CD14-positive monocyte (primary cell): ENCODE measurements around the gene POLR3E. TPM values are rescaled to one million over a fixed set of nuclear protein-coding genes. Genes with fewer than 3 reads are reported as not detected.
"Not testable (repeated sequence)": the region's sequence is repeated elsewhere in the genome, so short reads cannot be mapped to it uniquely, and the experiment has no call there.

Experiments used
- DNase-seq, 3 donors: peaks; one replicate each; pipeline ENCODE4 v3.0.0-alpha.2; 2011 to 2022
- H2AFZ ChIP-seq: 2 replicates; pipeline ENCODE4 v1.6.0; 2012; ENCODE audit warnings: mild to moderate bottlenecking, low read depth, low read length, inconsistent platforms; ENCODE audit not compliant: insufficient read depth, poor library complexity, severe bottlenecking
- H3K27ac ChIP-seq, 2 donors: 1 replicate in 1 of 2; 2 replicates in 1 of 2; pipeline ENCODE4 v1.5.1; 2012 to 2013; ENCODE audit warnings: low read length in 2 of 2, control low read depth in 1 of 2, inconsistent platforms in 1 of 2, low read depth in 1 of 2, mild to moderate bottlenecking in 1 of 2
- H3K27me3 ChIP-seq, 2 donors: one replicate each; pipeline versions ENCODE4 v1.6.0 to v1.6.1; 2011 to 2013; ENCODE audit warnings: low read length in 2 of 2; ENCODE audit not compliant: control insufficient read depth in 2 of 2, insufficient read depth in 2 of 2
- H3K36me3 ChIP-seq, 2 donors: replicated peaks in 1 of 2; 1 replicate in 1 of 2; 2 replicates in 1 of 2; pipeline versions ENCODE4 v1.5.1 to v1.6.1; 2012 to 2013; ENCODE audit warnings: low read length in 2 of 2, control low read depth in 1 of 2, inconsistent platforms in 1 of 2, mild to moderate bottlenecking in 1 of 2; ENCODE audit not compliant: insufficient read depth in 2 of 2, control insufficient read depth in 1 of 2
- H3K4me1 ChIP-seq, 2 donors: 1 replicate in 1 of 2; 2 replicates in 1 of 2; pipeline versions ENCODE4 v1.5.1 to v1.6.1; 2012 to 2013; ENCODE audit warnings: low read length in 2 of 2, control low read depth in 1 of 2, inconsistent platforms in 1 of 2, mild to moderate bottlenecking in 1 of 2, moderate library complexity in 1 of 2; ENCODE audit not compliant: insufficient read depth in 2 of 2, control insufficient read depth in 1 of 2
- H3K4me2 ChIP-seq: replicated peaks from 2 replicates; pipeline ENCODE3; 2012; ENCODE audit warnings: low read length, moderate library complexity, mild to moderate bottlenecking; ENCODE audit not compliant: poor library complexity, severe bottlenecking; ENCODE audit errors: extremely low read depth
- H3K4me3 ChIP-seq, 3 experiments: fragments of 200-600 bp in 1 of 3; sonication (generic) in 1 of 3; replicated peaks in 1 of 3; 1 replicate in 2 of 3; 2 replicates in 1 of 3; pipeline ENCODE4 v1.5.1; 2011 to 2013; ENCODE audit warnings: low read length in 3 of 3, mild to moderate bottlenecking in 3 of 3, control low read depth in 2 of 3, low read depth in 2 of 3, inconsistent platforms in 1 of 3, moderate library complexity in 1 of 3
- H3K79me2 ChIP-seq: 2 replicates; pipeline ENCODE4 v1.6.0; 2012; ENCODE audit warnings: mild to moderate bottlenecking, control low read depth, inconsistent platforms, low read length, moderate library complexity; ENCODE audit not compliant: insufficient read depth
- H3K9ac ChIP-seq: 2 replicates; pipeline ENCODE4 v1.6.0; 2017; ENCODE audit warnings: low read length, mild to moderate bottlenecking; ENCODE audit not compliant: insufficient read depth, poor library complexity, severe bottlenecking
- H3K9me3 ChIP-seq, 2 donors: replicated peaks in 1 of 2; 1 replicate in 1 of 2; 2 replicates in 1 of 2; pipeline versions ENCODE4 v1.5.1 to v1.6.1; 2012 to 2013; ENCODE audit warnings: low read length in 2 of 2, control low read depth in 1 of 2; ENCODE audit not compliant: control insufficient read depth in 1 of 2, insufficient read depth in 1 of 2
- H4K20me1 ChIP-seq: 2 replicates; pipeline ENCODE4 v1.6.0; 2012; ENCODE audit warnings: mild to moderate bottlenecking, low read length, control low read depth, moderate library complexity; ENCODE audit not compliant: insufficient read depth
- H3K27ac Mint-ChIP-seq, 7 donors: one replicate each; pipeline ENCODE4 v1.8.0; 2020; ENCODE audit warnings: mild to moderate bottlenecking in 7 of 7, mixed read lengths in 7 of 7, moderate library complexity in 6 of 7, inconsistent platforms in 2 of 7
- H3K27me3 Mint-ChIP-seq, 3 donors: one replicate each; pipeline ENCODE4 v1.8.0; 2021 to 2022; ENCODE audit warnings: low read depth in 3 of 3, mild to moderate bottlenecking in 3 of 3, mixed read lengths in 3 of 3, moderate library complexity in 3 of 3, inconsistent platforms in 1 of 3
- H3K36me3 Mint-ChIP-seq, 2 donors: one replicate each; pipeline ENCODE4 v1.8.0; 2020; ENCODE audit warnings: mixed read lengths in 2 of 2, inconsistent platforms in 1 of 2, mild to moderate bottlenecking in 1 of 2
- H3K4me1 Mint-ChIP-seq: one replicate; pipeline ENCODE4 v1.8.0; 2020; ENCODE audit warnings: mild to moderate bottlenecking, mixed read lengths
- H3K4me3 Mint-ChIP-seq, 2 donors: one replicate each; pipeline ENCODE4 v1.8.0; 2020; ENCODE audit warnings: mild to moderate bottlenecking in 2 of 2, mixed read lengths in 2 of 2, moderate library complexity in 1 of 2
- H3K9me3 Mint-ChIP-seq, 7 donors: one replicate each; pipeline ENCODE4 v1.8.0; 2020 to 2022; ENCODE audit warnings: mixed read lengths in 7 of 7, mild to moderate bottlenecking in 6 of 7, moderate library complexity in 6 of 7, inconsistent platforms in 2 of 7
- CTCF ChIP-seq: fragments of 200-600 bp; IDR thresholded peaks from one replicate; pipeline ENCODE4 v1.8.0; 2022; ENCODE audit warnings: antibody characterized with exemption, mild to moderate bottlenecking
- WGBS: methylation state at CpG from one replicate; pipeline ENCODE4 v1.1.5; 2013; ENCODE audit warnings: missing lambda C conversion rate; ENCODE audit not compliant: insufficient coverage; 5-methylcytosine and 5-hydroxymethylcytosine counted together
- intact Hi-C, 2 donors: fragments of 100-400 bp; cut with micrococcal nuclease; formaldehyde crosslinking; loops; one replicate each; pipeline versions ENCODE4 v1.15.0 to v1.15.1; 2023
- polyA plus RNA-seq, 3 donors: library from polyadenylated mRNA; depleted of rRNA in 1 of 3; unstranded in 2 of 3; stranded (reverse) in 1 of 3; fragments of 300-500 nt in 2 of 3; fragments of >200 nt in 1 of 3; fragmentation: Illumina TruSeq in 2 of 3; gene quantifications; 1 replicate in 2 of 3; 2 replicates in 1 of 3; pipeline ENCODE4 v1.2.3, GENCODE V29; 2012 to 2021

Gene POLR3E
- polyA plus RNA-seq, 3 donors, result 4.1 to 34.6 (median 5.7) TPM

DNA sequence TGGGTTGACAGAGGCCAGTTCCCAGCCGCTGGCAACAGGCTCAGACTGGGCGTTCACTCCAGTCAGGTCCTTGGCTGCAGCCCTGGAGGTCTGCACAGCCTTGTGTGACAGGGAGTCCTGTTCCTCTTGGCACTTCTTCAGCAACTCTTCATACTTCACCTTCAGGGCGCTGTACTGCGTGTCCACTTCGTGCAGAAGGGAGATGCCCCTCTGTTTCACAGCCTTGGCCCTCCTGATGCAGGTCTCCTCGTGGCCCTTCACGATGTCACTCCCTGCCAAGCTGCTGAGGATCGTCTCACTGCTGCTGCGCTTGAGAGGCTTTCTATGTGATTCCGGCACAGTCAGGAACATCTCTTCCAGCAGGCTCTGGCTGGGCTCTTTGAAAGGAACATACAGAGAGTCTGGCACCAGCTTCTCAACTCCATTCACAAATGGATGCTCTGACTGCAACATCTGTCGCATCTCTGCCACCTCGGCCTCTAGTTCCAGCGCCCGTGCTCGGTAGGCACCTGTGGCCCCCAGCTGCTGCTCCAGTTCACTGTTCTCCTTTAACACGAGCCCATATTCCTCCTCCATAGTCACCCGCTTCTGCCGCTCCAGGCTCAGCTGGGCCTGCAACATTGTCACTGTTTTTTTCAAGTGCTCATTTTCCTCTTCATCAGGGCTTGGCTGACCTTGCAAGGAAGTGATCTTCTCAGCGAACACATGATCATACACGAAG lies 50.1 kb downstream of the POLR3E start:
- WGBS, result 94% methylated on average over 18 of the region's 20 CpGs
- no peak overlapping the region for H3K9ac ChIP-seq

DNA sequence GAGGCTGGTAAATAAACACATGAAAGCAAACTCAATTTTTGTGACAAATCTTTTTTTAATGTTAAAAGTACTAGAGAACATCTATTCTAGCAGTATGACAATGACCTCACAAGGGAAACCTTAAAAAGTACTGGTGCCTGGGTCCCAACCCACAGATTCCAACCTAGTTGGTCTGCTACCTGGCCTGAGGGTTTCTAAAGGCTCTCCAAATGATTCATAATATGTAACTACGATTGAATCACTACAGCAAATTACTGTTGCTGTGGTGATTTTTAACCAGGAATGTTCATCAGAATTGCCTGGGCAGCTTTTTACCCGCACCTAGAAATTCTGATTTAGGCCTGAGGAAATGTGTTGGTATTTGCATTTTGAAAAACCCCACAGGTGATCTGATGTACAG lies 51.1 kb downstream of the POLR3E start:
- Histone ChIP-seq H3K4me3 (no peak overlapping the region), H3K36me3 (peaks cover 22 to 45% of the 10 kb centered on the region in 2 donors), H3K27me3 (no peaks in the 10 kb centered on the region), H3K79me2 (peaks cover 13% of the 10 kb centered on the region), H4K20me1 (no peaks in the 10 kb centered on the region), H3K9me3 (no peaks in the 10 kb centered on the region), H3K4me1 (peaks cover 13 to 15% of the 10 kb centered on the region in 2 donors), H2AFZ (no peak overlapping the region), H3K27ac (no peak overlapping the region), H3K9ac (no peak overlapping the region), H3K4me2 (no peak overlapping the region)
- no peak overlapping the region for H3K27ac Mint-ChIP-seq
- TF ChIP-seq CTCF, result no peak
- intact Hi-C loops, result no loop called here
- H3K36me3 Mint-ChIP-seq, result peaks cover 43 to 50% of the 10 kb centered on the region in 2 donors
- WGBS, result no CpG with 5 or more reads among the region's 2 CpGs
- peaks cover 0 to 3% (median 0%) of the 10 kb centered on the region in 7 donors for H3K9me3 Mint-ChIP-seq
- peaks cover 17% of the 10 kb centered on the region for H3K4me1 Mint-ChIP-seq
- DNase-seq, result no peak
- H3K27me3 Mint-ChIP-seq, result peaks cover 0 to 1% (median 0%) of the 10 kb centered on the region in 3 donors
- H3K4me3 Mint-ChIP-seq, result no peak overlapping the region

More for the DNA sequence above, 50.1 kb downstream of the POLR3E start:
- Histone ChIP-seq H3K4me3 (no peak overlapping the region), H3K4me2 (no peak overlapping the region), H3K27ac (no peak overlapping the region), H3K4me1 (peaks cover 3 to 4% of the 10 kb centered on the region in 2 donors), H3K9me3 (no peaks in the 10 kb centered on the region), H3K79me2 (peaks cover 11% of the 10 kb centered on the region), H3K36me3 (peaks cover 22 to 45% of the 10 kb centered on the region in 2 donors), H3K27me3 (no peaks in the 10 kb centered on the region), H2AFZ (no peak overlapping the region), H4K20me1 (no peaks in the 10 kb centered on the region)
- Mint-ChIP-seq H3K36me3 (peaks cover 44 to 53% of the 10 kb centered on the region in 2 donors), H3K9me3 (peaks cover 0 to 3% (median 0%) of the 10 kb centered on the region in 7 donors), H3K27ac (peak overlapping the region in 2 of 7 donors; percentile 42 to 52), H3K4me1 (peaks cover 7% of the 10 kb centered on the region), H3K27me3 (peaks cover 0 to 1% (median 0%) of the 10 kb centered on the region in 3 donors), H3K4me3 (no peak overlapping the region)
- intact Hi-C loops, result no loop called here
- DNase-seq, result no peak
- TF ChIP-seq CTCF, result no peak

DNA sequence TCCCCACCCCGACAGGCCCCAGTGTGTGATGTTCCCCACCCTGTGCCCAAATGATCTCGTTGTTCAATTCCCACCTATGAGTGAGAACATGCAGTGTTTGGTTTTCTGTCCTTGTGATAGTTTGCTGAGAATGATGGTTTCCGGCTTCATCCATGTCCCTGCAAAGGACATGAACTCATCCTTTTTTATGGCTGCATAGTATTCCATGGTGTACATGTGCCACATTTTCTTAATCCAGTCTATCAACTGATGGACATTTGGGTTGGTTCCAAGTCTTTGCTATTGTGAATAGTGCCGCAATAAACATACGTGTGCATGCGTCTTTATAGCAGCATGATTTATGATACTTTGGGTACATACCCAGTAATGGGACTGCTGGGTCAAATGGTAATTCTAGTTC lies 53.8 kb downstream of the POLR3E start:
- H3K9me3 Mint-ChIP-seq, H3K4me3 Mint-ChIP-seq, H3K4me3 ChIP-seq, DNase-seq, intact Hi-C loops, H3K27ac ChIP-seq, H3K9me3 ChIP-seq, H4K20me1 ChIP-seq, H3K4me2 ChIP-seq, H3K9ac ChIP-seq, H3K27ac Mint-ChIP-seq, H3K27me3 ChIP-seq, H2AFZ ChIP-seq, H3K27me3 Mint-ChIP-seq: not testable (repeated sequence)
- WGBS, result no CpG with 5 or more reads among the region's 6 CpGs
- peaks cover 13% of the 10 kb centered on the region for H3K79me2 ChIP-seq
- Mint-ChIP-seq H3K36me3 (peaks cover 38 to 44% of the 10 kb centered on the region in 2 donors), H3K4me1 (peaks cover 41% of the 10 kb centered on the region)
- H3K4me1 ChIP-seq, result peaks cover 35 to 41% of the 10 kb centered on the region in 2 donors
- peaks cover 22 to 38% of the 10 kb centered on the region in 2 donors for H3K36me3 ChIP-seq
